Cardiac septum (tissue), 1 donor: Measurements from ENCODE around the gene SINHCAF. TPM values are rescaled to one million over a fixed set of nuclear protein-coding genes. Genes with fewer than 3 reads are reported as not detected.
A peak's percentile ranks its signal among the peaks of the same experiment; 100 is the strongest.
"Not testable (repeated sequence)": the region's sequence is repeated elsewhere in the genome, so short reads cannot be mapped to it uniquely, and the experiment has no call there.

Source experiments
- DNase-seq: peaks from one replicate; pipeline ENCODE4 v3.0.0-alpha.2; 2020; ENCODE audit warnings: low spot score
- intact Hi-C: fragments of 100-400 bp; cut with DNase I; formaldehyde crosslinking; loops from one replicate; pipeline ENCODE4 v1.14.0; 2022
- total RNA-seq: library from RNA; stranded (reverse); fragmentation: NEBNext Ultra II Directional; extraction: Animal tissue kit (Norgen Biotek cat#: 25700); gene quantifications from one replicate; pipeline ENCODE4 v1.2.1, GENCODE V29; 2021
- donor health status: DM: no; HTN: no; CAD: no.

The SINHCAF gene
- total RNA-seq, 1 donor from 2014 or later: 10.3 TPM

GRCh38 chr12:31238764-31239387, 87.1 kb downstream of the SINHCAF start:
- intact Hi-C loops: loop anchor here (5.0 to 10.0 kb wide), 2 partner anchors 254 to 392 kb away; no protein-coding TSS in a partner anchor
- peak; percentile 73 for DNase-seq

DNA sequence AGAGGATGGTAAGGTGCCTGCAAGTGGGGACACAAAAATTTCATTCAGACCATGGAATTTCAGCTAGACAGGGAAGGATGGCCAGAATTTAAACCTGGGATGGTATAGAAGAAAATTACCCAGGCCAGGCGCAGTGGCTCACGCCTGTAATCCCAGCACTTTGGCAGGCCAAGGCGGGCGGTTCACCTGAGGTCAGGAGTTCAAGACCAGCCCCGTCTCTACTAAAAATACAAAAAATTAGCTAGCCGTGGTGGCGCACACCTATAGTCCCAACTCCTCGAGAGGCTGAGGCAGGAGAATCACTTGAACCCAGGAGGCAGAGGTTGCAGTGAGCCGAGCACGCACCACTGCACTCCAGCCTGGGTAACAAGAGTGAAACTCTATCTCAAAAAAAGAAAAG, 87.6 kb downstream of the SINHCAF start:
- not testable (repeated sequence) for DNase-seq
- intact Hi-C loops: loop anchor here (5.0 to 10.0 kb wide), 2 partner anchors 254 to 391 kb away; no protein-coding TSS in a partner anchor

- DNase-seq: peak; percentile 49
- intact Hi-C loops: loop anchor here (5.0 to 10.0 kb wide), 2 partner anchors 252 to 390 kb away; no protein-coding TSS in a partner anchor
These were observed 88.8 kb downstream of the SINHCAF start for GRCh38 chr12:31236998-31237637.

GRCh38 chr12:31235868-31236395, 90.0 kb downstream of the SINHCAF start:
- no peak for DNase-seq
- intact Hi-C loops: loop anchor here (5.0 to 10.0 kb wide), 2 partner anchors 251 to 389 kb away; no protein-coding TSS in a partner anchor

DNA sequence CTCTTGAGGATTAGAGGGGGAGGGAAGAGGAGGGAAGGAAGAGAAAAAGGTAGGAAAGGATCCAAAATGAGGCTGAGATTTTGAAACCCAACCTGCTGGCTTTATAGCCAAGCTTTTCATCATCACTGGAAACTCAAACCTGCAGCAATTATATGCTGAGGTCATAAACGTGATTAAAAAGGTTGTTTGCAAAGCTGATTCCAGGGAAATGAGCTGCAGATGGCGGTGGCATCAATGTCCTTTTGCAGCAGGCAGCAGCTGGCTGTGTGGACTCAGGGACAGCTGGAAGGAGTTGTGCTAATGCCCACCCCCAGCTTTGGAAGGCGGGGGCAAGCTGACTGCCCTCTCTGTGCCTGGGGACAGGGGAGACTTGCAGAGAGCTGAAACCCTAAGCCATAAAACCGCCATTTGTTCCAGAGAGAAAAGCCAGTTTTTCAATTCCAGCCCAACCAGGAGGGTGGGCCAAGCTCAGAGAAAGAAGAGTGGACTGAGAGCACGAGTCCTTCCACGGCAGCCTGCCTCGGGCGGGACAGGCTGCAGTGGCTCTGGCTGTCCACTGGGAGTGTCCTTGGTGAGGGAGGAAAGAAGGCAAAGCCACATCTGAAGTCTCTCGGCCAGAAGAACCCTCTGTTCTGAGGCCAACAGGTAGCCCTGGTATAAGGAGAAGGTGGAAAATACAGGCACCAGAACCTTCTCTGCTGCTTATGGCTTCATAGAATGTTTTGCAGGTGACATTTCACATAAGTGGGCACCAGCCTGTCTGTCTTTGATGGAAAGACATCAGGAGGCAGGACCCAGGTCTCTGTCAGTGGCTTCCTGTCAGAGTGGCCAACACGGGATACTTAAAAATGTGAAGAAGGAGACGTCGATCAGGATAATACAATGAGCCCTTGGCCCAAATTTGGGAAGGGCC, 90.7 kb downstream of the SINHCAF start:
- intact Hi-C loops: loop anchor here (5.0 to 10.0 kb wide), 2 partner anchors 250 to 388 kb away; no protein-coding TSS in a partner anchor
- DNase-seq: no peak

DNA sequence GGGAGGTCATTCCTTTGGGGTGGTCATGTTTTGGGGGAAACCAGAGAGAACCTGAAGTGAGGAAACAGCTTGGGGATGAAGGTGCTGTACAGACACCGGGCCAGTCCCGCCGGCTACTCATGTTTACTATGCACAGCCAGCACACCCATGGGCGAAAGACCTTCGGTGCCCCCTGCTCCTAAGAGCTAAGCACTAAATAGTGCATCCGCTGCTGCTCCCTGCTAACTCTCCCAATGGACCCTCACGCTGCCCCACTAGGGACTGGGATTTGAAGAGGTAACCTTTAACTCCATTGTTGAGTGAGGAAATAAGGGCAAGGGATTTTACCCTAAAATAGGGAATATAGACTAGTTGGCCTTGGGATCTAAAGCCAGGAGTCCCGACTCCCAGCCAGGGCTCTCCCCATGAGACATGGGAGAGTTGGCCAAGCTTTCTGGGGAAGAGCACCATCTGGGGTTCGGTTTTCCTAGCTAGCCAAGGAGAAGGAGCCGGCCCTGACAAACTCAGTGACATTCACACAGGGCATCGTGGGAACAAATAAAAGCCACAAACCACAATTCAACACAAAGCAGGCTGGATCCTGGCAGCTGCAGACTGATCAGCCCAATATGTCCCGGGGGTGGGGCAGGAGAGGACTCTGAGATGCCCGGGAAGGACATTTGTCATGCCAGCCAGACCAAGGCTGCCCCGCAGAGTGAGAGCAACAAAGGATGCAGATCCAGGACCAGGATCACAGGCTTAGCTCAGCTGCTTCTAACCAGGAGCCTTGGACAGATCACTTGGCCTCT, 91.7 kb downstream of the SINHCAF start:
- DNase-seq: no peak
- intact Hi-C loops: loop anchor here (10.0 kb wide), 1 partner anchor 249 kb away; no protein-coding TSS in a partner anchor

DNA sequence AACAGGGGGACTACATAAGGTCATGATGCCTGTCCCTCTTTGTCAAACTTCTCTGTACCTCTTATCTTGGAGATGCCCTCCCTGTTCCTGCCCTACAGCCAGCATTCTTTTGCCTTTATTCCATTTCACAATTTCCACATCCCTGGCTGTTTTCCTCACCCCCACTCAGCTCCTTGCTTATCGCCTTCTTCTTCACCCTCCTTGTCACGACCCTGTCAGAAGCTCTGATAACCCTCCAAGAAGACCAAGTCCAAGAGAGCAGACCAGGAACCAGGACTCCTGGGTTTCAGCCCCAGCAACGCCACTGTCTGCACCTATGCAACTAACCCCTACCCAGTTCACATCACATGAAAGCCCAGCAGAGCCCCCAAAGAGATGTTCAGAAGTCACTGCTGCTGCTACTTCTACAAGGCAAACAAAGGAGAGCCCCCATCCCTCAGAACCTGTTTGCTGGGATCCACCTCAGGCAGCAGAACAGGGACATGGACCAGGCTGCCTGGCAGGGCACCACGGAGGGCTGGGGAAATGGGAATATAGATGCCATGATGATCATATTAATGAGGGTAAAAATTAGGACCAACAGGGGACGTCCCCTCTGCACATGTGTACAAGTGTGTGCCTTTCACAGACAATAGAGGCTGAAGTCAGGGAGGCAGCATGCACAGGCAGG, 92.8 kb downstream of the SINHCAF start:
- intact Hi-C loops: loop anchor here (10.0 kb wide), 1 partner anchor 248 kb away; no protein-coding TSS in a partner anchor
- DNase-seq: no peak

GRCh38 chr12:31232361-31232965, 93.5 kb downstream of the SINHCAF start:
- no peak for DNase-seq
- intact Hi-C loops: loop anchor here (10.0 kb wide), 1 partner anchor 248 kb away; no protein-coding TSS in a partner anchor

- DNase-seq: no peak
- intact Hi-C loops: loop anchor here (10.0 kb wide), 1 partner anchor 247 kb away; no protein-coding TSS in a partner anchor
These were observed 94.2 kb downstream of the SINHCAF start for GRCh38 chr12:31231611-31232360.
